GM12878 (cell line): ENCODE measurements around the gene FAM177B. TPM values are rescaled to one million over a fixed set of nuclear protein-coding genes. Genes with fewer than 3 reads are reported as not detected.

Source experiments
- ATAC-seq: fragments of 200-7000 bp; cut with Tn5 transposase; 3 replicates; pipeline ENCODE4 v1.9.1; 2020; ENCODE audit warnings: mild to moderate bottlenecking, moderate library complexity
- BruUV-seq: library from RNA; stranded (reverse); fragments of 400-500 nt; replicated peaks from 2 replicates; lab custom pipeline; 2021; lab: Mats Ljungman, UMichigan
- CTCF ChIA-PET: fragments of 300-600 bp; sonication (Branson Sonifier 250); formaldehyde crosslinking; extraction: SDS; loops from one replicate; lab custom pipeline; 2021; ENCODE audit warnings: inconsistent platforms; lab: Yijun Ruan, JAX
- POLR2A ChIA-PET: fragments of 350-600 bp; formaldehyde crosslinking; extraction: SDS; loops from one replicate; lab custom pipeline; 2021; ENCODE audit warnings: inconsistent platforms; lab: Charles Lee
- RAD21 ChIA-PET: fragments of 300-600 bp; sonication (Branson Sonifier 250); formaldehyde crosslinking; loops from one replicate; lab custom pipeline; 2023; ENCODE audit warnings: antibody characterized with exemption; ENCODE audit not compliant: unreplicated experiment; lab: Charles Lee
- SMC1A ChIA-PET: fragments of 300-600 bp; sonication (Branson Sonifier 250); formaldehyde crosslinking; loops from one replicate; lab custom pipeline; 2023; ENCODE audit not compliant: unreplicated experiment, uncharacterized antibody; lab: Charles Lee
- DNase-seq: peaks from one replicate; pipeline ENCODE4 v3.0.0-alpha.2; 2011; ENCODE audit warnings: low read depth, low spot score
- FAIRE-seq: peaks from 3 replicates; lab custom pipeline; 2011; peaks lifted over from hg19 to GRCh38; lab: Jason Lieb, UNC
- H2AFZ ChIP-seq: 2 replicates; pipeline ENCODE4 v1.6.0; 2011; ENCODE audit warnings: low read depth, low read length, control low read depth; ENCODE audit not compliant: control insufficient read depth
- H3K27ac ChIP-seq: 2 replicates; pipeline ENCODE4 v1.5.1; 2011; ENCODE audit warnings: control low read depth; ENCODE audit not compliant: control insufficient read depth, insufficient read depth
- H3K27me3 ChIP-seq, 2 experiments: replicated peaks in 1 of 2; 2 replicates each; pipeline versions ENCODE4 v1.6.0 to v1.6.1; 2011; ENCODE audit warnings: low read length in 1 of 2; ENCODE audit not compliant: control insufficient read depth in 2 of 2, insufficient read depth in 2 of 2
- H3K36me3 ChIP-seq, 2 experiments: 2 replicates each; pipeline ENCODE4 v1.5.1; 2011; ENCODE audit warnings: low read length in 1 of 2; ENCODE audit not compliant: control insufficient read depth in 2 of 2, insufficient read depth in 2 of 2
- H3K4me1 ChIP-seq: 2 replicates; pipeline ENCODE4 v1.6.1; 2011; ENCODE audit warnings: mild to moderate bottlenecking, low read length, moderate library complexity, mixed read lengths; ENCODE audit not compliant: control insufficient read depth, insufficient read depth
- H3K4me2 ChIP-seq: 2 replicates; pipeline ENCODE4 v1.6.0; 2011; ENCODE audit warnings: control low read depth; ENCODE audit not compliant: control insufficient read depth, insufficient read depth
- H3K4me3 ChIP-seq: fragments of 200-600 bp; sonication (generic); 2 replicates; pipeline ENCODE4 v1.5.1; 2016
- H3K79me2 ChIP-seq: 2 replicates; pipeline ENCODE4 v1.6.0; 2011; ENCODE audit warnings: low read length; ENCODE audit not compliant: control insufficient read depth, insufficient read depth
- H3K9ac ChIP-seq: 2 replicates; pipeline ENCODE4 v1.8.0; 2011; ENCODE audit warnings: low read length, control low read depth, mixed read lengths; ENCODE audit not compliant: control insufficient read depth, insufficient read depth
- H3K9me3 ChIP-seq: replicated peaks from 3 replicates; pipeline ENCODE4 v1.5.1; 2011; ENCODE audit warnings: mild to moderate bottlenecking, low read length; ENCODE audit not compliant: control insufficient read depth, insufficient read depth
- H4K20me1 ChIP-seq: 2 replicates; pipeline ENCODE4 v1.6.0; 2011; ENCODE audit not compliant: control insufficient read depth, insufficient read depth
- CHD4 ChIP-seq: fragments of 200-600 bp; sonication (generic); IDR thresholded peaks from 2 replicates; pipeline ENCODE4 v1.6.1; 2016; ENCODE audit warnings: mild to moderate bottlenecking
- ESRRA ChIP-seq: IDR thresholded peaks from 2 replicates; pipeline ENCODE4 v1.6.1; 2012; ENCODE audit warnings: mild to moderate bottlenecking, low read length, improper control_type of control experiment
- GATAD2B ChIP-seq: fragments of 450-650 bp; conservative IDR thresholded peaks from 2 replicates; pipeline ENCODE4 v1.6.1; 2017; ENCODE audit warnings: low read depth, mild to moderate bottlenecking, moderate library complexity
- HCFC1 ChIP-seq: fragments of 150-350 bp; IDR thresholded peaks from 2 replicates; pipeline ENCODE4 v1.6.1; 2014; ENCODE audit warnings: low read length
- JUND ChIP-seq: IDR thresholded peaks from 2 replicates; pipeline ENCODE4 v1.6.1; 2012; ENCODE audit warnings: low read depth, mild to moderate bottlenecking, low read length, improper control_type of control experiment, moderate library complexity
- RBBP5 ChIP-seq: fragments of 200-600 bp; sonication (generic); conservative IDR thresholded peaks from 2 replicates; pipeline ENCODE4 v1.6.1; 2016
- SREBF2 ChIP-seq: IDR thresholded peaks from 2 replicates; pipeline ENCODE4 v1.6.1; 2012; ENCODE audit warnings: mild to moderate bottlenecking, low read length
- STAT3 ChIP-seq: IDR thresholded peaks from 2 replicates; pipeline ENCODE4 v1.6.1; 2011; ENCODE audit warnings: low read depth, low read length, improper control_type of control experiment
- TCF7 ChIP-seq: IDR thresholded peaks from 2 replicates; pipeline ENCODE4 v1.6.1; 2014; ENCODE audit warnings: antibody characterized with exemption, borderline replicate concordance
- WGBS: methylation state at CpG from one replicate; pipeline ENCODE4 v1.1.6; 2016; ENCODE audit warnings: low lambda C conversion rate; ENCODE audit not compliant: insufficient replicate concordance, insufficient coverage; ENCODE audit errors: missing lambda C conversion rate; 5-methylcytosine and 5-hydroxymethylcytosine counted together
- in situ Hi-C: fragments of 300-500 bp; cut with MboI; formaldehyde crosslinking; loops from 9 replicates; pipeline ENCODE4 v1.14.3; 2018; ENCODE audit warnings: mixed read lengths
- intact Hi-C: fragments of 100-400 bp; cut with micrococcal nuclease; formaldehyde crosslinking; loops from one replicate; pipeline ENCODE4 v1.14.2; 2022; ENCODE audit not compliant: unreplicated experiment
- polyA plus RNA-seq, 11 experiments: library from polyadenylated mRNA; depleted of rRNA in 4 of 11; unstranded in 6 of 11; stranded (reverse) in 5 of 11; fragments of >200 nt; fragmentation: Nextera tagmentation in 4 of 11; fragmentation: Illumina TruSeq in 1 of 11; extraction: Ambion mirVana in 4 of 11; extraction: Trizol in 1 of 11; gene quantifications; 1 replicate in 1 of 11; 2 replicates in 10 of 11; pipeline versions ENCODE4 v1.2.1 to v1.2.3, GENCODE V29; 2011 to 2016; ENCODE audit warnings: inconsistent platforms in 2 of 11, missing spikeins in 2 of 11, low read depth in 1 of 11
- total RNA-seq, 4 experiments: library from RNA; depleted of rRNA in 3 of 4; stranded (reverse); fragments of >200 nt in 3 of 4; fragmentation: Illumina TruSeq in 1 of 4; extraction: Trizol in 1 of 4; gene quantifications; 2 replicates each; pipeline versions ENCODE4 v1.2.1 to v1.2.3, GENCODE V29; 2013 to 2021
- TF ChIP-seq, protein P1 (sequence below): IDR thresholded peaks from 2 replicates; pipeline ENCODE4 v1.6.1; 2011; ENCODE audit warnings: mild to moderate bottlenecking, low read depth, low read length, moderate library complexity; ENCODE audit not compliant: insufficient replicate concordance
- TF ChIP-seq, protein P2 (sequence below): fragments of 150-350 bp; IDR thresholded peaks from 2 replicates; pipeline ENCODE4 v1.6.1; 2016; ENCODE audit warnings: low read depth, low read length
- TF ChIP-seq, protein P3 (sequence below): fragments of 450-650 bp; IDR thresholded peaks from 2 replicates; pipeline ENCODE4 v1.6.1; 2016; ENCODE audit warnings: mild to moderate bottlenecking

The FAM177B gene
- total and polyA plus RNA-seq, 10 of the 15 experiments (the other 5 are each of a cell fraction or from before 2014, with no cell fraction given) = 0.06 TPM; not detected in 9

DNA sequence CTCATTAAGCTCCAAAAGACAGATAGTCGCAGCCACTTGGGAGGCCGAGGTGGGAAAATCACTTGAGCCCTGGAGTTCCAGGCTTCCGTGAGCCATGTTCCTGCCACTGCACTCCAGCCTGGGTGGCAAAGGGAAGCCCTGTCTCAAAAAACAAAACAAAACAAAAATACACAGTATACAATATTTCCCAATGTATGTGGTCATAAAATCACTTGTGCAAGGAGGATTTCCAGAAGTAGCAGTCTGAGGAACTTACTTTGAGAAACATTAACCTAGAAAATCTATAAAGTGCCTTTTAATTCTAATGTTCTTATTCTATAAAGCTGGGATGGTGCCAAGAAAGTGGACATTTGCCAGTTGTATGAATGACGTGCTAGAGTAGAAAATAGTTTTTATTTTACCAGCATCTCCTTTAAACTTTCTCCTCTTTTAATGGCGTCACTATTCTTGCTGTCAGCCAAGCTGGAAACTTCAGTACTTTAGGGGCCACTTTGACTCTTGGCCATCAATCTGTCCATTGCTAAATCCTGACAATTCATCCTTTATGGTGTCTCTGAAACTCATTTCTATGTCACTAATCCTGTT lies 22.5 kb downstream of the FAM177B start:
- BruUV-seq = no TSS peak
- TF ChIP-seq, protein P1, sequence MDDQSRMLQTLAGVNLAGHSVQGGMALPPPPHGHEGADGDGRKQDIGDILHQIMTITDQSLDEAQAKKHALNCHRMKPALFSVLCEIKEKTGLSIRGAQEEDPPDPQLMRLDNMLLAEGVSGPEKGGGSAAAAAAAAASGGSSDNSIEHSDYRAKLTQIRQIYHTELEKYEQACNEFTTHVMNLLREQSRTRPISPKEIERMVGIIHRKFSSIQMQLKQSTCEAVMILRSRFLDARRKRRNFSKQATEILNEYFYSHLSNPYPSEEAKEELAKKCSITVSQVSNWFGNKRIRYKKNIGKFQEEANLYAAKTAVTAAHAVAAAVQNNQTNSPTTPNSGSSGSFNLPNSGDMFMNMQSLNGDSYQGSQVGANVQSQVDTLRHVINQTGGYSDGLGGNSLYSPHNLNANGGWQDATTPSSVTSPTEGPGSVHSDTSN = no peak
- TF ChIP-seq HCFC1 (no peak), ESRRA (no peak), SREBF2 (no peak), TCF7 (no peak), CHD4 (no peak), GATAD2B (no peak)
- H3K4me3 ChIP-seq = no peak overlapping the region
- H2AFZ ChIP-seq = no peak overlapping the region
- ATAC-seq (no peak), FAIRE-seq (no peak), DNase-seq (no peak)
- H3K9me3 ChIP-seq = no peaks in the 10 kb centered on the region
- no peaks in the 10 kb centered on the region for H3K79me2 ChIP-seq
- no peak overlapping the region for H3K27ac ChIP-seq
- no peak overlapping the region for H3K9ac ChIP-seq
- 56% methylated on average over 5 of the region's 5 CpGs for WGBS
- in situ Hi-C loops = no loop called here
- H3K4me2 ChIP-seq = no peak overlapping the region
- H3K36me3 ChIP-seq = no peaks in the 10 kb centered on the region
- ChIA-PET POLR2A (no interaction called here), CTCF (interaction anchor here (0.6 kb wide), 1 partner anchor 10 kb away, joined by 3 read pairs; no protein-coding TSS in a partner anchor), RAD21 (no interaction called here), SMC1A (interaction anchor here (0.7 kb wide), 1 partner anchor 9 kb away, joined by 3 read pairs; no protein-coding TSS in a partner anchor)
- H3K4me1 ChIP-seq = no peaks in the 10 kb centered on the region
- H3K27me3 ChIP-seq = no peaks in the 10 kb centered on the region; a peak in 1 of 4 replicates
- no peaks in the 10 kb centered on the region for H4K20me1 ChIP-seq
- intact Hi-C loops = no loop called here

DNA sequence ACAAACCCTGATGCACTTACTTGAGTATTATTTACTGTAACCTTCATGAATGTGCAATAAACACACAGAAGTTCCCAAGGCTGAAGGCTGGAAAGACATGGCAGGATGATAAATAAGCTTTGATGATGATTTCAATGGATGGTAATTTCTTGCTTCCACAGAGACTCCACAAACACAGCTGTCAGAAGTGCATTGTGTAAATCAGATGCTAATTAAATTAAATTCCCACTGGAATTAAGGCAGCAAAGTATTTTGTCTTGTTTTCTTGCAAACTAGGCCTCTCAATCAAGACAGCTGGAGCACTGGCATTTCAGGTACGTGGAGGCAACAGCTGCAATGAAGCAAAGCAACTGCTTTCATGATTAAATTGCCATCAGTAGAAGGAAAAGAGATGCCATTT lies 24.1 kb downstream of the FAM177B start:
- Histone ChIP-seq H3K36me3 (no peaks in the 10 kb centered on the region), H2AFZ (no peak overlapping the region), H4K20me1 (no peaks in the 10 kb centered on the region), H3K9ac (no peak overlapping the region), H3K27ac (no peak overlapping the region), H3K27me3 (no peaks in the 10 kb centered on the region; a peak in 1 of 4 replicates), H3K79me2 (no peaks in the 10 kb centered on the region), H3K4me3 (no peak overlapping the region), H3K9me3 (no peaks in the 10 kb centered on the region), H3K4me1 (no peaks in the 10 kb centered on the region), H3K4me2 (no peak overlapping the region)
- SMC1A ChIA-PET = no interaction called here
- no peak for DNase-seq
- RAD21 ChIA-PET = no interaction called here
- WGBS = 0% methylated on average over 1 of the region's 1 CpG
- CTCF ChIA-PET = no interaction called here
- no peak for FAIRE-seq
- POLR2A ChIA-PET = no interaction called here
- intact Hi-C loops (no loop called here), in situ Hi-C loops (no loop called here)
- BruUV-seq = no TSS peak
- ATAC-seq = no peak
- TF ChIP-seq, protein P2, sequence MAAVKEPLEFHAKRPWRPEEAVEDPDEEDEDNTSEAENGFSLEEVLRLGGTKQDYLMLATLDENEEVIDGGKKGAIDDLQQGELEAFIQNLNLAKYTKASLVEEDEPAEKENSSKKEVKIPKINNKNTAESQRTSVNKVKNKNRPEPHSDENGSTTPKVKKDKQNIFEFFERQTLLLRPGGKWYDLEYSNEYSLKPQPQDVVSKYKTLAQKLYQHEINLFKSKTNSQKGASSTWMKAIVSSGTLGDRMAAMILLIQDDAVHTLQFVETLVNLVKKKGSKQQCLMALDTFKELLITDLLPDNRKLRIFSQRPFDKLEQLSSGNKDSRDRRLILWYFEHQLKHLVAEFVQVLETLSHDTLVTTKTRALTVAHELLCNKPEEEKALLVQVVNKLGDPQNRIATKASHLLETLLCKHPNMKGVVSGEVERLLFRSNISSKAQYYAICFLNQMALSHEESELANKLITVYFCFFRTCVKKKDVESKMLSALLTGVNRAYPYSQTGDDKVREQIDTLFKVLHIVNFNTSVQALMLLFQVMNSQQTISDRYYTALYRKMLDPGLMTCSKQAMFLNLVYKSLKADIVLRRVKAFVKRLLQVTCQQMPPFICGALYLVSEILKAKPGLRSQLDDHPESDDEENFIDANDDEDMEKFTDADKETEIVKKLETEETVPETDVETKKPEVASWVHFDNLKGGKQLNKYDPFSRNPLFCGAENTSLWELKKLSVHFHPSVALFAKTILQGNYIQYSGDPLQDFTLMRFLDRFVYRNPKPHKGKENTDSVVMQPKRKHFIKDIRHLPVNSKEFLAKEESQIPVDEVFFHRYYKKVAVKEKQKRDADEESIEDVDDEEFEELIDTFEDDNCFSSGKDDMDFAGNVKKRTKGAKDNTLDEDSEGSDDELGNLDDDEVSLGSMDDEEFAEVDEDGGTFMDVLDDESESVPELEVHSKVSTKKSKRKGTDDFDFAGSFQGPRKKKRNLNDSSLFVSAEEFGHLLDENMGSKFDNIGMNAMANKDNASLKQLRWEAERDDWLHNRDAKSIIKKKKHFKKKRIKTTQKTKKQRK = no peak
- TF ChIP-seq, protein P3, sequence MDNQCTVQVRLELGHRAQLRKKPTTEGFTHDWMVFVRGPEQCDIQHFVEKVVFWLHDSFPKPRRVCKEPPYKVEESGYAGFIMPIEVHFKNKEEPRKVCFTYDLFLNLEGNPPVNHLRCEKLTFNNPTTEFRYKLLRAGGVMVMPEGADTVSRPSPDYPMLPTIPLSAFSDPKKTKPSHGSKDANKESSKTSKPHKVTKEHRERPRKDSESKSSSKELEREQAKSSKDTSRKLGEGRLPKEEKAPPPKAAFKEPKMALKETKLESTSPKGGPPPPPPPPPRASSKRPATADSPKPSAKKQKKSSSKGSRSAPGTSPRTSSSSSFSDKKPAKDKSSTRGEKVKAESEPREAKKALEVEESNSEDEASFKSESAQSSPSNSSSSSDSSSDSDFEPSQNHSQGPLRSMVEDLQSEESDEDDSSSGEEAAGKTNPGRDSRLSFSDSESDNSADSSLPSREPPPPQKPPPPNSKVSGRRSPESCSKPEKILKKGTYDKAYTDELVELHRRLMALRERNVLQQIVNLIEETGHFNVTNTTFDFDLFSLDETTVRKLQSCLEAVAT = no peak
- no peak for TF ChIP-seq RBBP5
- TF ChIP-seq STAT3 = no peak
- TF ChIP-seq JUND = no peak
